Fibroblast of pulmonary artery (primary cell): ENCODE measurements around the gene HDHD3.

Experiments used
- DNase-seq: peaks from one replicate; pipeline ENCODE4 v3.0.0-alpha.2; 2010; ENCODE audit warnings: low read depth
- H3K4me3 ChIP-seq: replicated peaks from 2 replicates; pipeline ENCODE4 v1.5.1; 2011; ENCODE audit warnings: low read depth, mild to moderate bottlenecking, control low read depth, low read length, moderate library complexity
- TF ChIP-seq, protein P1 (sequence below): IDR thresholded peaks from 2 replicates; pipeline ENCODE4 v1.5.1; 2011; ENCODE audit warnings: mild to moderate bottlenecking, control low read depth, low read length, inconsistent platforms; ENCODE audit errors: missing control alignments

The HDHD3 gene

DNA sequence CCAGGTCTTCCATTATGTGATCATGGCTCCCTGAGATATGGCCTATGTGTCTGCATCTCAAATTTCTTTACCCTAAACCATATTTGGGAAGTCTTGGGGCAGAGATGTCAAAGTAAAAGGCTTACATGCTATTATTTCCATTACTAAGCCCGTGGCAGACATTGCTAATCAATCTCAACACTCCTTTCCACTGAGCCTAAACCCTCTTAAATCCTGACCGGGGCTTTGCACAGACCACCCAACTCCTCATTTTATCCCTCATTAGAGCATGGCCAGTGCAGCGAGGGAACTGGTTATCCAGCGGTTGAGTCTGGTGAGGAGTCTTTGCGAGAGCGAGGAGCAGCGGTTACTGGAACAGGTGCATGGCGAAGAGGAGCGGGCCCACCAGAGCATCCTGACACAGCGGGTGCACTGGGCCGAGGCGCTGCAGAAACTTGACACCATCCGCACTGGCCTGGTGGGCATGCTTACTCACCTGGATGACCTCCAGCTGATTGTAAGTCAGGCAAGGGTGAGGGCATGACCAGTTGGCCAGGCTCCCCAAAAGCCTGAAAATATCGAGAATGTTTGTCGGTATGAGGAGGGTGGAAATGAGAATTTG is 16.4 kb downstream of the HDHD3 start:
- TF ChIP-seq, protein P1, sequence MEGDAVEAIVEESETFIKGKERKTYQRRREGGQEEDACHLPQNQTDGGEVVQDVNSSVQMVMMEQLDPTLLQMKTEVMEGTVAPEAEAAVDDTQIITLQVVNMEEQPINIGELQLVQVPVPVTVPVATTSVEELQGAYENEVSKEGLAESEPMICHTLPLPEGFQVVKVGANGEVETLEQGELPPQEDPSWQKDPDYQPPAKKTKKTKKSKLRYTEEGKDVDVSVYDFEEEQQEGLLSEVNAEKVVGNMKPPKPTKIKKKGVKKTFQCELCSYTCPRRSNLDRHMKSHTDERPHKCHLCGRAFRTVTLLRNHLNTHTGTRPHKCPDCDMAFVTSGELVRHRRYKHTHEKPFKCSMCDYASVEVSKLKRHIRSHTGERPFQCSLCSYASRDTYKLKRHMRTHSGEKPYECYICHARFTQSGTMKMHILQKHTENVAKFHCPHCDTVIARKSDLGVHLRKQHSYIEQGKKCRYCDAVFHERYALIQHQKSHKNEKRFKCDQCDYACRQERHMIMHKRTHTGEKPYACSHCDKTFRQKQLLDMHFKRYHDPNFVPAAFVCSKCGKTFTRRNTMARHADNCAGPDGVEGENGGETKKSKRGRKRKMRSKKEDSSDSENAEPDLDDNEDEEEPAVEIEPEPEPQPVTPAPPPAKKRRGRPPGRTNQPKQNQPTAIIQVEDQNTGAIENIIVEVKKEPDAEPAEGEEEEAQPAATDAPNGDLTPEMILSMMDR = no peak
- no peak for DNase-seq
- H3K4me3 ChIP-seq = no peak overlapping the region

DNA sequence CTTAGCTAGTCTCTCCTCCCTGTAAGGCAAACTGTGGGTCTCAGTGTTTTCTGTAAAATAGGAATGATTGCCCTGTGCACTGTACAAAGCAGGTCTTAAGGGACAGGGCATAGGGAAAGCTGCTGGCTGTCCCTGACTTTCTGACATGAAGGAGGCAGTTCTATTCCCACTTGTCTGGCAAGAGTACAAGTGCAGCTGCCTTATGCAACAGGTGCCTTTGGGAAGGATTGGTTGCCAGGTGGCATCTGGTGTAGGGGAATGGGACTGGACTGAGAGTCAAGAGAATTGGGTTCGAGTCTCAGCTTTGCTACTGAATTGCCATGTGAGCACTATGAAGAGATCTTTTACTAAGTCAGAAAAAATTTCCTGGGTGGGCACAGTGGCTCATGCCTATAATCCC is 17.4 kb downstream of the HDHD3 start:
- no peak overlapping the region for H3K4me3 ChIP-seq
- DNase-seq = no peak
- TF ChIP-seq, protein P1 = no peak

DNA sequence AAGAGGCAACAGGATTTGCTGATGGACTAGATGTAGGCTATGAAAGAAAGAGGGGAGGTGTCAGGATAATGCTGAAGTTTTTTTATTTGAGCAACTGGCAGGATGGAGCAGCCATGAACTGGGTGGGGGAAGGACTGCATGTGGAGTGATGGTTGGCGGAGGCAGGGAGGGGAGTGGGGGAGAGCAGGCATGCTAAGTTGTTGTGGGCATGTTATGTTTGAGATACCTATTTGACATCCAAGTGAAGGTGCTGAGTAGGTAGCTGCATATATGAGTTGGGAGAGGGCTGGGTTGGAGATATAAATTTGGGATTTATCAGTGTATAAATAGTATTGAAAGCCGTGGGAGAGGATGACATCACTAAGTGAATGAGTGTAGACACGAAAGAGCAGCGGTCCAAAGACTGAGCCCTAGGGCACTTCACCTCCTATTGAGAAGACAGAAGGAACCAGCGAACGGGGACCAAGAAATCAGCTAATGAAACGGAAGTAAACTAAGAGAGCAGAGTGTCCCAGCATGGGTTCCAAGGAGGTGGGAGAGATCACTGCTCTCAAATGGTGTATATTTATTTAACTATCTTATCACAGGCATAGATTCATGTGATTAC is 20.0 kb downstream of the HDHD3 start:
- H3K4me3 ChIP-seq = no peak overlapping the region
- no peak for DNase-seq
- TF ChIP-seq, protein P1 = no peak

DNA sequence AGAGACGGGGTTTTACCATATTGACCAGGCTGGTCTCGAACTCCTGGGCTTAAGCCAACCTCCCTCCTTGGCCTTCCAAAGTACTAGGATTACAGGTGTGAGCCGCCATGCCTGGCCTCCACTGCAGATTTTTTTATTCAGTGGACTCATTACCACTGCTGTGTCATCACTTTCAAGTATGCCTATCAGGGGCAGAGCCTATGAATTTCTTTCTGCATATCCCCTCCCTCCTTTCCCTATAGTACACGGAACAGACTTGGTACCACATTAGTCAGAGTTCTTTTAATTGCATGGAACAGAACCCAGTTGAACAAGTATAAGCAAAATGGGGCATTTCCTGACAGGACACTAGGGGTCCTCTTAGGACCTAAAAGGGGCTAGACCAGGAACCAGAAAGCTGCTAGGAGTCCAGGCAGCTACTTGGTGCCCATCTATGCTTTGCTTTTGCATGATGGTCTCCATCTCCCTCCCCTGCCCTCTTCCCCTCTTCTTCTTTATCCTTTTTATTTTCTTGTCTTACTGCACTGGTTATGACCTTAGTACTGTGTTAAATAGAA is 21.7 kb downstream of the HDHD3 start:
- peak; percentile 38 for DNase-seq
- H3K4me3 ChIP-seq = no peak overlapping the region
- TF ChIP-seq, protein P1 = peak; percentile 38

DNA sequence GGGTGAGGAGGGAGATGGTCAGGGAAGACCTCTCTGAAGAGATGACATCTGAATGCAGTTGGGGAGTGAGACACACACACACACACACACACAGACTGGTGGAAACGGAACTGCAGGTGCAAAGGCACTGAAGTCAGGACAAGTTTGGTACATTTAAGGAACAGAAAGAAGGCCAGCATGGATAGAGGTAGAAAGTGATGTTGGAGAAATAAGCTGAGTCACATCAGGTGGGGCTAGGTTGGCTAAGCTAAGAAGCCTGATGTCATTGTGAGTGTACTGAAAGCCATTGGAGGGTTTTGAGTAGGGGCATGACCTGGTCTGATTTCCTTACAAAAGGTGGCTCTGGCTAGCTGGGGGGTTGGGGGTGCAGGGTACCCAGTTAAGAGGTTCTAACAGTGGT is 24.4 kb downstream of the HDHD3 start:
- TF ChIP-seq, protein P1 = no peak
- DNase-seq = no peak
- H3K4me3 ChIP-seq = no peak overlapping the region

DNA sequence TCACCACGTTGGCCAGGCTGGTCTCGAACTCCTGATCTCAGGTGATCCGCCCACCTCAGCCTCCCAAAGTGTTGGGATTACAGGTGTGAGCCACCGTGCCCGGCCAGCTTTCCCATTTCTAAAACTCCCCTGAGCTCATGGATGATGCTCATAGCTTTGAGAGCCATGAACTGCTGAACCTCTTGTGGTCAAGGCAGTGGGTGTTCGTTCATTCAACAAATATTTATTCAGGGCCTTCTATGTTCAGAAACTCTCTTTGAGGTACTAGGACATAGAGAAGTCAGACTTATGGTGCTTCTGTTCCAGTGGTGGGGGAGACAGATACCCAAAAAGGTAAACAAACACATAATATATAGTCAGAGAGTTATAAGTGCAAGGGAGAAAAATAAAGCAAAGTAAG is 24.8 kb downstream of the HDHD3 start:
- no peak for DNase-seq
- no peak overlapping the region for H3K4me3 ChIP-seq
- TF ChIP-seq, protein P1 = no peak

DNA sequence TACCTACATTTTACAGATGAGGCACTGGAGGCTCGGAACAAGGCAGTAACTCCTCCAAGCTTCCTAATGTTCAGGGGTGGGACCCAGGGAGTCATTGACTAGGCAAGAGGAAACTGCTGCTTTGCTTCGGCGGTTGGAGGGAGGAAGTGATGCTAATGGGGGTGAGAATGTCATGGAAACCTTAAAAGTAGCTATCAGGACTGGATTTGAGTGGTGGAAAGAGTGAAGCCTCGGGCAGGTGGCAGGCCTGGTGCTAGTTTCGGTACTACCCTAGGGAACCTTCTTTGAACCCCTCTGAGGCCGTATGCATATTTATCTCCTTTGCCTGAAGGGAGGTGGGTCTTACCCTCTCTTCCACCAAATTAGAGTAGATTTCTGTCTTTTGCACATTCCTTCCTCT is 25.8 kb downstream of the HDHD3 start:
- DNase-seq = no peak
- H3K4me3 ChIP-seq = no peak overlapping the region
- TF ChIP-seq, protein P1 = no peak
